OCI-LY7 (cell line): ENCODE results near the gene CHMP1B. TPM values are rescaled to one million over a fixed set of nuclear protein-coding genes. Genes with fewer than 3 reads are reported as not detected.

Experiments
- BruUV-seq: library from RNA; stranded (reverse); fragments of 400-500 nt; replicated peaks from 2 replicates; lab custom pipeline; 2021; lab: Mats Ljungman, UMichigan
- CTCF ChIA-PET: fragments of 300-600 bp; sonication (Branson Sonifier 250); formaldehyde crosslinking; loops from one replicate; lab custom pipeline; 2022; ENCODE audit warnings: antibody characterized with exemption; ENCODE audit not compliant: unreplicated experiment; lab: Charles Lee
- POLR2A ChIA-PET: fragments of 300-600 bp; sonication (Branson Sonifier 250); formaldehyde crosslinking; loops from one replicate; lab custom pipeline; 2022; ENCODE audit warnings: antibody characterized with exemption; lab: Charles Lee
- DNase-seq: peaks from one replicate; pipeline ENCODE4 v3.0.0-alpha.2; 2015; ENCODE audit warnings: low spot score
- H2AFZ ChIP-seq: fragments of 200-600 bp; sonication (generic), shearing (Covaris generic); 2 replicates; pipeline ENCODE4 v1.6.1; 2014; ENCODE audit warnings: mild to moderate bottlenecking, antibody characterized with exemption, low read length, moderate library complexity
- H3K27ac ChIP-seq: fragments of 200-600 bp; sonication (generic); 2 replicates; pipeline ENCODE4 v1.5.1; 2014; ENCODE audit warnings: mixed run types, low read depth, mild to moderate bottlenecking, moderate library complexity, low read length, inconsistent platforms; ENCODE audit not compliant: poor library complexity, severe bottlenecking
- H3K36me3 ChIP-seq: fragments of 200-600 bp; sonication (generic); 2 replicates; pipeline ENCODE4 v1.6.1; 2014; ENCODE audit warnings: mild to moderate bottlenecking, antibody characterized with exemption, low read length, moderate library complexity, mixed read lengths; ENCODE audit not compliant: insufficient read depth
- H3K4me1 ChIP-seq: fragments of 200-600 bp; sonication (generic); 2 replicates; pipeline ENCODE4 v1.5.1; 2014; ENCODE audit warnings: mild to moderate bottlenecking, low read length; ENCODE audit not compliant: insufficient read depth, poor library complexity, severe bottlenecking
- H3K4me2 ChIP-seq: fragments of 200-600 bp; sonication (generic); 2 replicates; pipeline ENCODE4 v1.6.1; 2014; ENCODE audit warnings: mild to moderate bottlenecking, low read length
- H3K4me3 ChIP-seq: fragments of 200-600 bp; sonication (generic); 2 replicates; pipeline ENCODE4 v1.5.1; 2014; ENCODE audit warnings: mild to moderate bottlenecking, low read depth, low read length; ENCODE audit not compliant: poor library complexity, severe bottlenecking
- H3K79me2 ChIP-seq: fragments of 200-600 bp; sonication (generic); 2 replicates; pipeline ENCODE4 v1.6.1; 2016; ENCODE audit warnings: low read depth, mild to moderate bottlenecking, low read length, moderate library complexity, mixed read lengths; ENCODE audit not compliant: insufficient read depth
- H3K9me2 ChIP-seq: fragments of 200-600 bp; sonication (generic); 2 replicates; pipeline ENCODE4 v1.6.1; 2016; ENCODE audit warnings: mild to moderate bottlenecking, low read length, mixed read lengths; ENCODE audit not compliant: insufficient read depth
- H3K9me3 ChIP-seq: fragments of 200-600 bp; sonication (generic); 2 replicates; pipeline ENCODE4 v1.6.1; 2014; ENCODE audit warnings: mild to moderate bottlenecking, mixed run types, low read length, mixed read lengths
- H4K20me1 ChIP-seq: fragments of 200-600 bp; sonication (generic); 2 replicates; pipeline ENCODE4 v1.6.1; 2014; ENCODE audit warnings: mild to moderate bottlenecking, antibody characterized with exemption, low read length, moderate library complexity, mixed read lengths; ENCODE audit not compliant: insufficient read depth
- CTCF ChIP-seq: fragments of 200-600 bp; sonication (generic); conservative IDR thresholded peaks from 2 replicates; pipeline ENCODE4 v1.5.1; 2014; ENCODE audit warnings: mild to moderate bottlenecking, antibody characterized with exemption, low read length, moderate library complexity, mixed read lengths
- EZH2phosphoT487 ChIP-seq: fragments of 200-600 bp; sonication (generic); IDR thresholded peaks from 2 replicates; pipeline ENCODE4 v1.6.1; 2018; ENCODE audit warnings: low read depth, borderline replicate concordance, mild to moderate bottlenecking, mixed run types, antibody characterized with exemption, low read length, moderate library complexity, mixed read lengths
- intact Hi-C: fragments of 100-400 bp; cut with micrococcal nuclease; formaldehyde crosslinking; loops from one replicate; pipeline ENCODE4 v1.10.0; 2022; ENCODE audit not compliant: unreplicated experiment
- total RNA-seq, 2 experiments: library from RNA; depleted of rRNA in 1 of 2; stranded (reverse); fragments of >200 nt in 1 of 2; shearing (Covaris generic) in 1 of 2; gene quantifications; 2 replicates each; pipeline ENCODE4 v1.2.3, GENCODE V29; 2014 to 2022

CHMP1B gene
- total RNA-seq, 2 experiments from 2014 or later = 24.2 to 29.3 TPM

GRCh38 chr18:11802158-11802557 is 49.1 kb upstream of the CHMP1B start:
- POLR2A ChIA-PET = no interaction called here
- no peak overlapping the region for H3K27ac ChIP-seq
- CTCF ChIA-PET = interaction anchor here (0.6 kb wide), 1 partner anchor 132 kb away, joined by 5 read pairs; no protein-coding TSS in a partner anchor
- intact Hi-C loops = no loop called here
- H3K4me3 ChIP-seq = no peak overlapping the region
- H3K36me3 ChIP-seq = no peaks in the 10 kb centered on the region
- H3K79me2 ChIP-seq = no peaks in the 10 kb centered on the region
- no peaks in the 10 kb centered on the region for H3K4me1 ChIP-seq
- no peak for DNase-seq
- no peak overlapping the region for H3K4me2 ChIP-seq
- H4K20me1 ChIP-seq = no peaks in the 10 kb centered on the region
- H3K9me3 ChIP-seq = no peaks in the 10 kb centered on the region
- BruUV-seq = no TSS peak
- H2AFZ ChIP-seq = no peak overlapping the region
- no peaks in the 10 kb centered on the region for H3K9me2 ChIP-seq
- TF ChIP-seq CTCF (no peak), EZH2phosphoT487 (no peak)

- intact Hi-C loops = no loop called here
- H3K9me3 ChIP-seq = no peaks in the 10 kb centered on the region
- no peaks in the 10 kb centered on the region for H3K4me1 ChIP-seq
- no peaks in the 10 kb centered on the region for H4K20me1 ChIP-seq
- ChIA-PET CTCF (interaction anchor here (0.6 kb wide), 1 partner anchor 132 kb away, joined by 5 read pairs; no protein-coding TSS in a partner anchor), POLR2A (no interaction called here)
- no TSS peak for BruUV-seq
- H3K27ac ChIP-seq = no peak overlapping the region
- no peaks in the 10 kb centered on the region for H3K9me2 ChIP-seq
- H3K79me2 ChIP-seq = no peaks in the 10 kb centered on the region
- TF ChIP-seq EZH2phosphoT487 (no peak), CTCF (no peak)
- no peaks in the 10 kb centered on the region for H3K36me3 ChIP-seq
- no peak overlapping the region for H3K4me3 ChIP-seq
- DNase-seq = no peak
- H2AFZ ChIP-seq = no peak overlapping the region
- H3K4me2 ChIP-seq = no peak overlapping the region
Observed at GRCh38 chr18:11802586-11802985, 48.6 kb upstream of the CHMP1B start.

GRCh38 chr18:11807233-11807632 is 44.0 kb upstream of the CHMP1B start:
- no peaks in the 10 kb centered on the region for H3K79me2 ChIP-seq
- H3K4me2 ChIP-seq = no peak overlapping the region
- H4K20me1 ChIP-seq = no peaks in the 10 kb centered on the region
- no peaks in the 10 kb centered on the region for H3K9me2 ChIP-seq
- CTCF ChIA-PET = no interaction called here
- H3K27ac ChIP-seq = no peak overlapping the region
- no peak for TF ChIP-seq CTCF
- H3K4me3 ChIP-seq = no peak overlapping the region
- POLR2A ChIA-PET = interaction anchor here (0.6 to 1.0 kb wide), 2 partner anchors 10 to 18 kb away, joined by 3 read pairs; no protein-coding TSS in a partner anchor
- H3K9me3 ChIP-seq = no peaks in the 10 kb centered on the region
- no peaks in the 10 kb centered on the region for H3K36me3 ChIP-seq
- intact Hi-C loops = no loop called here
- no peak for DNase-seq
- no TSS peak for BruUV-seq
- no peaks in the 10 kb centered on the region for H3K4me1 ChIP-seq
- no peak overlapping the region for H2AFZ ChIP-seq
